WTC11 (cell line): Measurements from ENCODE around the gene CCDC93. TPM values are rescaled to one million over a fixed set of nuclear protein-coding genes. Genes with fewer than 3 reads are reported as not detected.

Source experiments
- ATAC-seq: fragments of 200-7000 bp; cut with Tn5 transposase; 2 replicates; pipeline ENCODE4 v1.10.0; 2021; ENCODE audit warnings: mild to moderate bottlenecking, moderate library complexity
- Bru-seq: library from RNA; stranded (reverse); fragments of 400-500 nt; gene quantifications from one replicate; lab custom pipeline; 2021; lab: Mats Ljungman, UMichigan
- CTCF ChIA-PET: fragments of 300-600 bp; sonication (Branson Sonifier 250); formaldehyde crosslinking; loops from one replicate; lab custom pipeline; 2021; ENCODE audit warnings: antibody characterized with exemption; lab: Charles Lee
- POLR2A ChIA-PET: fragments of 350-600 bp; sonication (Branson Sonifier 250); formaldehyde crosslinking; loops from one replicate; lab custom pipeline; 2021; ENCODE audit warnings: antibody characterized with exemption; lab: Charles Lee
- DNase-seq: peaks from one replicate; pipeline ENCODE4 v3.0.0; 2021; ENCODE audit warnings: low spot score
- H3K27ac Mint-ChIP-seq: 2 replicates; pipeline ENCODE4 v1.8.0; 2021; ENCODE audit warnings: mixed read lengths
- H3K27me3 Mint-ChIP-seq: 2 replicates; pipeline ENCODE4 v1.8.0; 2021; ENCODE audit warnings: low read depth, mild to moderate bottlenecking, moderate library complexity, mixed read lengths
- H3K36me3 Mint-ChIP-seq: 2 replicates; pipeline ENCODE4 v1.8.0; 2021; ENCODE audit warnings: mixed read lengths
- H3K4me1 Mint-ChIP-seq: 2 replicates; pipeline ENCODE4 v1.8.0; 2022; ENCODE audit warnings: mixed read lengths
- H3K4me3 Mint-ChIP-seq: 2 replicates; pipeline ENCODE4 v1.8.0; 2021; ENCODE audit warnings: mild to moderate bottlenecking, moderate library complexity, mixed read lengths
- H3K9me3 Mint-ChIP-seq: 2 replicates; pipeline ENCODE4 v1.8.0; 2021; ENCODE audit warnings: mixed read lengths
- ATF1 ChIP-seq: sonication (generic); formaldehyde crosslinking; IDR thresholded peaks from 2 replicates; pipeline ENCODE4 v1.8.1; 2023; ENCODE audit warnings: mild to moderate bottlenecking, moderate library complexity, missing genetic modification reagents
- CREM ChIP-seq: sonication (generic); formaldehyde crosslinking; IDR thresholded peaks from 2 replicates; pipeline ENCODE4 v1.8.1; 2022; ENCODE audit warnings: mild to moderate bottlenecking, missing genetic modification reagents, moderate library complexity
- ESRRA ChIP-seq: sonication (generic); formaldehyde crosslinking; IDR thresholded peaks from 2 replicates; pipeline ENCODE4 v1.8.1; 2022; ENCODE audit warnings: mild to moderate bottlenecking, missing genetic modification reagents, borderline replicate concordance
- FOXP1 ChIP-seq: sonication (generic); formaldehyde crosslinking; IDR thresholded peaks from 2 replicates; pipeline ENCODE4 v1.8.0; 2022; ENCODE audit warnings: missing genetic modification reagents, mild to moderate bottlenecking, moderate library complexity, borderline replicate concordance
- FOXP4 ChIP-seq: sonication (generic); formaldehyde crosslinking; IDR thresholded peaks from 2 replicates; pipeline ENCODE4 v1.8.0; 2022; ENCODE audit warnings: mild to moderate bottlenecking, missing genetic modification reagents
- KAT7 ChIP-seq: sonication (generic); formaldehyde crosslinking; IDR thresholded peaks from 2 replicates; pipeline ENCODE4 v1.8.1; 2023; ENCODE audit warnings: missing genetic modification reagents, mild to moderate bottlenecking, borderline replicate concordance
- NFE2L1 ChIP-seq: sonication (generic); formaldehyde crosslinking; IDR thresholded peaks from 2 replicates; pipeline ENCODE4 v1.8.1; 2023; ENCODE audit warnings: missing genetic modification reagents
- NFYB ChIP-seq: sonication (generic); formaldehyde crosslinking; conservative IDR thresholded peaks from 2 replicates; pipeline ENCODE4 v1.8.0; 2022; ENCODE audit warnings: low read depth, missing genetic modification reagents
- NR1H2 ChIP-seq: sonication (generic); formaldehyde crosslinking; IDR thresholded peaks from 2 replicates; pipeline ENCODE4 v1.9.0; 2021; ENCODE audit warnings: mild to moderate bottlenecking, moderate library complexity, missing genetic modification reagents
- NR2C2 ChIP-seq: sonication (generic); formaldehyde crosslinking; IDR thresholded peaks from 2 replicates; pipeline ENCODE4 v1.8.0; 2022; ENCODE audit warnings: mild to moderate bottlenecking, missing genetic modification reagents
- RELA ChIP-seq: sonication (generic); formaldehyde crosslinking; IDR thresholded peaks from 2 replicates; pipeline ENCODE4 v1.8.1; 2022; ENCODE audit warnings: missing genetic modification reagents, mild to moderate bottlenecking, borderline replicate concordance
- SP1 ChIP-seq: sonication (generic); formaldehyde crosslinking; conservative IDR thresholded peaks from 2 replicates; pipeline ENCODE4 v1.8.1; 2022; ENCODE audit warnings: missing genetic modification reagents
- ZBTB43 ChIP-seq: sonication (generic); formaldehyde crosslinking; IDR thresholded peaks from 2 replicates; pipeline ENCODE4 v1.8.1; 2023; ENCODE audit warnings: mild to moderate bottlenecking, missing genetic modification reagents
- ZNF121 ChIP-seq: sonication (generic); formaldehyde crosslinking; IDR thresholded peaks from 2 replicates; pipeline ENCODE4 v1.8.0; 2023; ENCODE audit warnings: missing genetic modification reagents
- ZNF219 ChIP-seq: sonication (generic); formaldehyde crosslinking; IDR thresholded peaks from 2 replicates; pipeline ENCODE4 v1.8.0; 2023; ENCODE audit warnings: missing genetic modification reagents, mild to moderate bottlenecking, borderline replicate concordance
- ZNF232 ChIP-seq: sonication (generic); formaldehyde crosslinking; IDR thresholded peaks from 2 replicates; pipeline ENCODE4 v1.8.0; 2022; ENCODE audit warnings: mild to moderate bottlenecking, missing genetic modification reagents
- ZNF416 ChIP-seq: fragments of 250-450 bp; sonication (Bioruptor Pico); IDR thresholded peaks from 2 replicates; pipeline ENCODE4 v1.9.0; 2021; ENCODE audit warnings: mild to moderate bottlenecking, inconsistent platforms
- ZNF423 ChIP-seq: fragments of 250-450 bp; sonication (Bioruptor Pico); IDR thresholded peaks from 2 replicates; pipeline ENCODE4 v2.1.2; 2022; ENCODE audit warnings: mild to moderate bottlenecking, moderate library complexity
- ZNF671 ChIP-seq: fragments of 250-450 bp; sonication (Bioruptor Pico); IDR thresholded peaks from 2 replicates; pipeline ENCODE4 v1.8.0; 2021; ENCODE audit warnings: mild to moderate bottlenecking
- long read RNA-seq, 3 experiments: library from RNA in 1 of 3; library from capped mRNA in 1 of 3; library from polyadenylated mRNA in 1 of 3; unstranded in 2 of 3; stranded (forward) in 1 of 3; transcript quantifications; one replicate each; pipeline ENCODE4 v2.0.0, GENCODE V29; 2021
- total RNA-seq: library from RNA; stranded (reverse); gene quantifications from 3 replicates; pipeline ENCODE4 v1.2.3, GENCODE V29; 2021
- TF ChIP-seq, protein P1 (sequence below): sonication (generic); formaldehyde crosslinking; IDR thresholded peaks from 2 replicates; pipeline ENCODE4 v1.8.0; 2022; ENCODE audit warnings: mild to moderate bottlenecking, missing genetic modification reagents
- TF ChIP-seq, protein P2 (sequence below): sonication (generic); formaldehyde crosslinking; IDR thresholded peaks from 2 replicates; pipeline ENCODE4 v1.8.1; 2022; ENCODE audit warnings: mild to moderate bottlenecking, missing genetic modification reagents, moderate library complexity, borderline replicate concordance
- TF ChIP-seq, protein P3 (sequence below): sonication (generic); formaldehyde crosslinking; IDR thresholded peaks from 2 replicates; pipeline ENCODE4 v1.8.1; 2023; ENCODE audit warnings: mild to moderate bottlenecking, missing genetic modification reagents
- TF ChIP-seq, protein P4 (sequence below): fragments of 250-450 bp; sonication (Bioruptor Pico); IDR thresholded peaks from 2 replicates; pipeline ENCODE4 v1.9.0; 2021; ENCODE audit warnings: mild to moderate bottlenecking

Gene CCDC93, protein sequence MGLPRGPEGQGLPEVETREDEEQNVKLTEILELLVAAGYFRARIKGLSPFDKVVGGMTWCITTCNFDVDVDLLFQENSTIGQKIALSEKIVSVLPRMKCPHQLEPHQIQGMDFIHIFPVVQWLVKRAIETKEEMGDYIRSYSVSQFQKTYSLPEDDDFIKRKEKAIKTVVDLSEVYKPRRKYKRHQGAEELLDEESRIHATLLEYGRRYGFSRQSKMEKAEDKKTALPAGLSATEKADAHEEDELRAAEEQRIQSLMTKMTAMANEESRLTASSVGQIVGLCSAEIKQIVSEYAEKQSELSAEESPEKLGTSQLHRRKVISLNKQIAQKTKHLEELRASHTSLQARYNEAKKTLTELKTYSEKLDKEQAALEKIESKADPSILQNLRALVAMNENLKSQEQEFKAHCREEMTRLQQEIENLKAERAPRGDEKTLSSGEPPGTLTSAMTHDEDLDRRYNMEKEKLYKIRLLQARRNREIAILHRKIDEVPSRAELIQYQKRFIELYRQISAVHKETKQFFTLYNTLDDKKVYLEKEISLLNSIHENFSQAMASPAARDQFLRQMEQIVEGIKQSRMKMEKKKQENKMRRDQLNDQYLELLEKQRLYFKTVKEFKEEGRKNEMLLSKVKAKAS
- total RNA-seq, result 14.0 to 16.9 TPM (median 16.4 TPM) in 3 replicates
- Bru-seq, nascent RNA, result percentile 77 among the genes with signal in this experiment
- long read RNA-seq, experiment 1, full-length matches to known transcripts, result 25 of 67 reads
- long read RNA-seq, experiment 1, partial matches to known transcripts, result 7 of 67 reads
- long read RNA-seq, experiment 1, other reads (novel, unspliced or antisense), result 35 of 67 reads
- long read RNA-seq, experiment 2, partial matches to known transcripts, result 4 of 14 reads
- long read RNA-seq, experiment 2, other reads (novel, unspliced or antisense), result 10 of 14 reads
- long read RNA-seq, experiment 3, full-length matches to known transcripts, result 2 of 5 reads
- long read RNA-seq, experiment 3, partial matches to known transcripts, result 2 of 5 reads
- long read RNA-seq, experiment 3, other reads (novel, unspliced or antisense), result 1 of 5 reads

- Mint-ChIP-seq H3K36me3 (no peaks in the 10 kb centered on the region), H3K4me1 (peaks cover 20% of the 10 kb centered on the region), H3K27ac (no peak within 1 kb of the TSS), H3K4me3 (peak within 1 kb of the TSS; percentile 86), H3K27me3 (peaks cover 47% of the 10 kb centered on the region), H3K9me3 (peaks cover 4% of the 10 kb centered on the region; the same call in 1 of the 2 replicates)
- peak; percentile 84 for DNase-seq
- ChIA-PET CTCF (interaction anchor here (0.7 to 1.5 kb wide), 9 partner anchors 9 to 868 kb away, joined by 3 to 31 read pairs (median 5); partner anchors contain the start of gene DDX18), POLR2A (interaction anchor here (1.4 kb wide), 1 partner anchor 11 kb away, joined by 3 read pairs; no protein-coding TSS in a partner anchor)
- ATAC-seq, result peak; percentile 86
- 0 out of 2 replicates have a peak, but pooled peaks have one; percentile 5 for TF ChIP-seq SP1 (CRISPR knock-in tag)
- TF ChIP-seq, protein P1, sequence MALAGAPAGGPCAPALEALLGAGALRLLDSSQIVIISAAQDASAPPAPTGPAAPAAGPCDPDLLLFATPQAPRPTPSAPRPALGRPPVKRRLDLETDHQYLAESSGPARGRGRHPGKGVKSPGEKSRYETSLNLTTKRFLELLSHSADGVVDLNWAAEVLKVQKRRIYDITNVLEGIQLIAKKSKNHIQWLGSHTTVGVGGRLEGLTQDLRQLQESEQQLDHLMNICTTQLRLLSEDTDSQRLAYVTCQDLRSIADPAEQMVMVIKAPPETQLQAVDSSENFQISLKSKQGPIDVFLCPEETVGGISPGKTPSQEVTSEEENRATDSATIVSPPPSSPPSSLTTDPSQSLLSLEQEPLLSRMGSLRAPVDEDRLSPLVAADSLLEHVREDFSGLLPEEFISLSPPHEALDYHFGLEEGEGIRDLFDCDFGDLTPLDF, result peak; percentile 73; the same call in 1 of the 2 replicates
- TF ChIP-seq, protein P2, sequence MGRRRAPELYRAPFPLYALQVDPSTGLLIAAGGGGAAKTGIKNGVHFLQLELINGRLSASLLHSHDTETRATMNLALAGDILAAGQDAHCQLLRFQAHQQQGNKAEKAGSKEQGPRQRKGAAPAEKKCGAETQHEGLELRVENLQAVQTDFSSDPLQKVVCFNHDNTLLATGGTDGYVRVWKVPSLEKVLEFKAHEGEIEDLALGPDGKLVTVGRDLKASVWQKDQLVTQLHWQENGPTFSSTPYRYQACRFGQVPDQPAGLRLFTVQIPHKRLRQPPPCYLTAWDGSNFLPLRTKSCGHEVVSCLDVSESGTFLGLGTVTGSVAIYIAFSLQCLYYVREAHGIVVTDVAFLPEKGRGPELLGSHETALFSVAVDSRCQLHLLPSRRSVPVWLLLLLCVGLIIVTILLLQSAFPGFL (CRISPR knock-in tag), result 0 out of 2 replicates have a peak, but pooled peaks have one; percentile 74
- no peak for TF ChIP-seq NFE2L1 (CRISPR knock-in tag)
- TF ChIP-seq RELA (CRISPR knock-in tag), result no peak; the same call in 1 of the 2 replicates
- no peak for TF ChIP-seq ZBTB43
- no peak for TF ChIP-seq ATF1 (CRISPR knock-in tag)
- TF ChIP-seq, protein P3, sequence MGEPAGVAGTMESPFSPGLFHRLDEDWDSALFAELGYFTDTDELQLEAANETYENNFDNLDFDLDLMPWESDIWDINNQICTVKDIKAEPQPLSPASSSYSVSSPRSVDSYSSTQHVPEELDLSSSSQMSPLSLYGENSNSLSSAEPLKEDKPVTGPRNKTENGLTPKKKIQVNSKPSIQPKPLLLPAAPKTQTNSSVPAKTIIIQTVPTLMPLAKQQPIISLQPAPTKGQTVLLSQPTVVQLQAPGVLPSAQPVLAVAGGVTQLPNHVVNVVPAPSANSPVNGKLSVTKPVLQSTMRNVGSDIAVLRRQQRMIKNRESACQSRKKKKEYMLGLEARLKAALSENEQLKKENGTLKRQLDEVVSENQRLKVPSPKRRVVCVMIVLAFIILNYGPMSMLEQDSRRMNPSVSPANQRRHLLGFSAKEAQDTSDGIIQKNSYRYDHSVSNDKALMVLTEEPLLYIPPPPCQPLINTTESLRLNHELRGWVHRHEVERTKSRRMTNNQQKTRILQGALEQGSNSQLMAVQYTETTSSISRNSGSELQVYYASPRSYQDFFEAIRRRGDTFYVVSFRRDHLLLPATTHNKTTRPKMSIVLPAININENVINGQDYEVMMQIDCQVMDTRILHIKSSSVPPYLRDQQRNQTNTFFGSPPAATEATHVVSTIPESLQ (CRISPR knock-in tag), result no peak
- TF ChIP-seq FOXP4 (CRISPR knock-in tag), result peak; percentile 54
- TF ChIP-seq ZNF219 (CRISPR knock-in tag), result no peak
- TF ChIP-seq, protein P4, sequence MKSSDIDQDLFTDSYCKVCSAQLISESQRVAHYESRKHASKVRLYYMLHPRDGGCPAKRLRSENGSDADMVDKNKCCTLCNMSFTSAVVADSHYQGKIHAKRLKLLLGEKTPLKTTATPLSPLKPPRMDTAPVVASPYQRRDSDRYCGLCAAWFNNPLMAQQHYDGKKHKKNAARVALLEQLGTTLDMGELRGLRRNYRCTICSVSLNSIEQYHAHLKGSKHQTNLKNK, result no peak
- TF ChIP-seq ZNF423 (CRISPR knock-in tag), result no peak
- peak; percentile 46; the same call in 1 of the 2 replicates for TF ChIP-seq ESRRA (CRISPR knock-in tag)
- no peak for TF ChIP-seq FOXP1 (CRISPR knock-in tag)
- TF ChIP-seq NR1H2 (CRISPR knock-in tag), result no peak
- TF ChIP-seq ZNF416, result no peak
- TF ChIP-seq ZNF121 (CRISPR knock-in tag), result no peak
- TF ChIP-seq ZNF671 (CRISPR knock-in tag), result no peak
- TF ChIP-seq KAT7 (CRISPR knock-in tag), result peak; percentile 79; the same call in 1 of the 2 replicates
- no peak for TF ChIP-seq NFYB (CRISPR knock-in tag)
- 0 out of 2 replicates have a peak, but pooled peaks have one; percentile 33 for TF ChIP-seq NR2C2
- TF ChIP-seq ZNF232 (CRISPR knock-in tag), result no peak
- peak; percentile 82 for TF ChIP-seq CREM (CRISPR knock-in tag)
Measured at GRCh38 chr2:118013724-118014491, at the start of gene CCDC93. Gene CCDC93 (minus strand): TSS chr2:118014070. CDS start chr2:118013995, 75 bp downstream.
